SK-N-SH treated with all-trans-retinoic acid at 6 μM for 48 hours (cell line): ENCODE data around the gene LIN28B.

ENCODE experiments used
- ATAC-seq: fragments of 200-7000 bp; cut with Tn5 transposase; 3 replicates; pipeline ENCODE4 v1.9.1; 2020; ENCODE audit warnings: mild to moderate bottlenecking, moderate library complexity
- ARNTL ChIP-seq: fragments of 450-650 bp; formaldehyde crosslinking; IDR thresholded peaks from 2 replicates; pipeline ENCODE4 v1.5.0; 2020; ENCODE audit warnings: low read depth, mild to moderate bottlenecking, moderate library complexity, borderline replicate concordance
- CREB5 ChIP-seq: fragments of 250-450 bp; sonication (Bioruptor Pico); IDR thresholded peaks from 2 replicates; pipeline ENCODE4 v1.5.1; 2020; ENCODE audit warnings: low read depth, mild to moderate bottlenecking, moderate library complexity
- CSDC2 ChIP-seq: fragments of 250-450 bp; sonication (Bioruptor Pico); IDR thresholded peaks from 2 replicates; pipeline ENCODE4 v1.5.0; 2020; ENCODE audit warnings: mild to moderate bottlenecking, moderate library complexity
- CSRNP3 ChIP-seq: fragments of 250-450 bp; sonication (Bioruptor Pico); IDR thresholded peaks from 2 replicates; pipeline ENCODE4 v1.5.1; 2021; ENCODE audit warnings: mild to moderate bottlenecking, moderate library complexity
- ESRRG ChIP-seq: fragments of 250-450 bp; sonication (Bioruptor Pico); IDR thresholded peaks from 2 replicates; pipeline ENCODE4 v1.6.1; 2021; ENCODE audit warnings: mild to moderate bottlenecking
- GLIS3 ChIP-seq: fragments of 250-450 bp; sonication (Bioruptor Pico); IDR thresholded peaks from 2 replicates; pipeline ENCODE4 v1.5.0; 2020; ENCODE audit warnings: mild to moderate bottlenecking, moderate library complexity
- ISL1 ChIP-seq: fragments of 250-450 bp; sonication (Bioruptor Pico); IDR thresholded peaks from 2 replicates; pipeline ENCODE4 v2.1.2; 2022; ENCODE audit warnings: mild to moderate bottlenecking, moderate library complexity
- OSR1 ChIP-seq: fragments of 250-450 bp; sonication (Bioruptor Pico); IDR thresholded peaks from 2 replicates; pipeline ENCODE4 v1.8.0; 2022; ENCODE audit warnings: moderate library complexity, mild to moderate bottlenecking, inconsistent platforms
- PATZ1 ChIP-seq: fragments of 250-450 bp; sonication (Bioruptor Pico); IDR thresholded peaks from 2 replicates; pipeline ENCODE4 v1.8.0; 2020; ENCODE audit warnings: mild to moderate bottlenecking, moderate library complexity, borderline replicate concordance
- POU6F1 ChIP-seq: fragments of 250-450 bp; sonication (Bioruptor Pico); IDR thresholded peaks from 2 replicates; pipeline ENCODE4 v1.8.0; 2021; ENCODE audit warnings: low read depth, mild to moderate bottlenecking, moderate library complexity, borderline replicate concordance
- RARB ChIP-seq: fragments of 250-450 bp; sonication (Bioruptor Pico); IDR thresholded peaks from 2 replicates; pipeline ENCODE4 v1.8.0; 2021; ENCODE audit warnings: mild to moderate bottlenecking, moderate library complexity
- SNAI2 ChIP-seq: fragments of 250-450 bp; sonication (Bioruptor Pico); IDR thresholded peaks from 2 replicates; pipeline ENCODE4 v1.5.0; 2020; ENCODE audit warnings: mild to moderate bottlenecking, moderate library complexity
- TOX ChIP-seq: fragments of 250-450 bp; sonication (Bioruptor Pico); IDR thresholded peaks from 2 replicates; pipeline ENCODE4 v1.8.0; 2021; ENCODE audit warnings: mild to moderate bottlenecking, moderate library complexity, borderline replicate concordance
- TSHZ2 ChIP-seq: fragments of 250-450 bp; sonication (Bioruptor Pico); IDR thresholded peaks from 2 replicates; pipeline ENCODE4 v1.5.0; 2020; ENCODE audit warnings: mild to moderate bottlenecking, moderate library complexity
- ZC3H10 ChIP-seq: fragments of 250-450 bp; sonication (Bioruptor Pico); IDR thresholded peaks from 2 replicates; pipeline ENCODE4 v1.5.1; 2021; ENCODE audit warnings: mild to moderate bottlenecking, moderate library complexity
- ZFP3 ChIP-seq: fragments of 250-450 bp; sonication (Bioruptor Pico); IDR thresholded peaks from 2 replicates; pipeline ENCODE4 v1.5.0; 2020; ENCODE audit warnings: mild to moderate bottlenecking, moderate library complexity
- ZFP30 ChIP-seq: fragments of 450-650 bp; formaldehyde crosslinking; IDR thresholded peaks from 2 replicates; pipeline ENCODE4 v1.5.0; 2022; ENCODE audit warnings: mild to moderate bottlenecking, moderate library complexity
- ZNF565 ChIP-seq: fragments of 450-650 bp; formaldehyde crosslinking; conservative IDR thresholded peaks from 2 replicates; pipeline ENCODE4 v1.5.0; 2020; ENCODE audit warnings: low read depth, mild to moderate bottlenecking, moderate library complexity
- ZNF70 ChIP-seq: fragments of 450-650 bp; formaldehyde crosslinking; IDR thresholded peaks from 2 replicates; pipeline ENCODE4 v1.5.0; 2020; ENCODE audit warnings: mild to moderate bottlenecking, moderate library complexity
- ZNF8 ChIP-seq: fragments of 450-650 bp; formaldehyde crosslinking; IDR thresholded peaks from 2 replicates; pipeline ENCODE4 v1.5.0; 2020; ENCODE audit warnings: mild to moderate bottlenecking, moderate library complexity

Gene LIN28B

GRCh38 chr6:105091140-105091829 lies 134.4 kb downstream of the LIN28B start:
- ATAC-seq = no peak
- no peak for TF ChIP-seq ZNF8
- no peak for TF ChIP-seq ARNTL
- no peak for TF ChIP-seq ZFP3 (CRISPR knock-in tag)
- no peak for TF ChIP-seq ISL1
- TF ChIP-seq ZC3H10 = no peak
- TF ChIP-seq POU6F1 (CRISPR knock-in tag) = no peak
- TF ChIP-seq TOX (CRISPR knock-in tag) = no peak
- no peak for TF ChIP-seq TSHZ2

GRCh38 chr6:105094133-105094640 lies 137.3 kb downstream of the LIN28B start:
- TF ChIP-seq CSDC2 (no peak), ZFP30 (CRISPR knock-in tag) (no peak), SNAI2 (CRISPR knock-in tag) (no peak), PATZ1 (no peak), ISL1 (no peak), CREB5 (CRISPR knock-in tag) (no peak), ZFP3 (CRISPR knock-in tag) (no peak), ZNF565 (no peak), ZC3H10 (no peak), OSR1 (CRISPR knock-in tag) (no peak), CSRNP3 (no peak), RARB (CRISPR knock-in tag) (no peak), ZNF8 (no peak), ARNTL (no peak), GLIS3 (no peak), ZNF70 (CRISPR knock-in tag) (no peak), POU6F1 (CRISPR knock-in tag) (no peak), ESRRG (no peak)
- no peak for ATAC-seq

- no peak for ATAC-seq
- TF ChIP-seq ZFP30 (CRISPR knock-in tag) (no peak), ESRRG (no peak), OSR1 (CRISPR knock-in tag) (no peak)
Measured at GRCh38 chr6:105095139-105095538, 138.2 kb downstream of the LIN28B start.
